ENCODE measurements around the gene NCAM2.

DNA sequence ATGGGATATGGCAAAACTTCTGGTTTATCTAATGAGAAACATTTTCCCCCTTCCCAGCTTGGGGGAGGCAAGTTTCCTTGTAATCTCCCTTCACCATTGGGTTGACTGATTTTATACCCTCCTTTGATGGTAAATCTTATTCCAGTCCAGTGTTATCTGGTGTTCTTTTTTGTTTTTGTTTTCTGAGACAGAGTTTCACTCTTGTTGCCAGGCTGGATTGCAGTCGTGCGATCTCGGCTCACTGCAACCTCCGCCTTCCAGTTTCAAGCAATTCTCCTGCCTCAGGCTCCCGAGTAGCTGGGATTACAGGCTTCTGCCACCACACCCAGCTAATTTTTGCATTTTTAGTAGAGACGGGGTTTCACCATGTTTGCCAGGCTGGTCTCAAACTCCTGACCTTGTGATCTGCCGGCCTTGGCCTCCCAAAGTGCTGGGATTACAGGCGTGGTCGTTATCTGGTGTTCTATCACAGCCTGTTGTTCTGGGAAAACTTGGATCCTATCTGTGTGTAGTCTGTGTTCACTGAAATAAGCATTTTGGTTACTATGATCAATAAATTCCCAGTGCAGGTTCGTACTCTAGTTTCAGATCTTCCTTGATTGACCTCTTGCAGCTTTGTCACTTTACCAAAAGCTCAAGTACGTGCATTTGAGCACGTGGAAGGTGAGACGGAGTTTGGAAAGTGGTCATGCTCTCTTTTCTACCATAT is 281.1 kb downstream of the NCAM2 start:
- TF ChIP-seq, protein P1, sequence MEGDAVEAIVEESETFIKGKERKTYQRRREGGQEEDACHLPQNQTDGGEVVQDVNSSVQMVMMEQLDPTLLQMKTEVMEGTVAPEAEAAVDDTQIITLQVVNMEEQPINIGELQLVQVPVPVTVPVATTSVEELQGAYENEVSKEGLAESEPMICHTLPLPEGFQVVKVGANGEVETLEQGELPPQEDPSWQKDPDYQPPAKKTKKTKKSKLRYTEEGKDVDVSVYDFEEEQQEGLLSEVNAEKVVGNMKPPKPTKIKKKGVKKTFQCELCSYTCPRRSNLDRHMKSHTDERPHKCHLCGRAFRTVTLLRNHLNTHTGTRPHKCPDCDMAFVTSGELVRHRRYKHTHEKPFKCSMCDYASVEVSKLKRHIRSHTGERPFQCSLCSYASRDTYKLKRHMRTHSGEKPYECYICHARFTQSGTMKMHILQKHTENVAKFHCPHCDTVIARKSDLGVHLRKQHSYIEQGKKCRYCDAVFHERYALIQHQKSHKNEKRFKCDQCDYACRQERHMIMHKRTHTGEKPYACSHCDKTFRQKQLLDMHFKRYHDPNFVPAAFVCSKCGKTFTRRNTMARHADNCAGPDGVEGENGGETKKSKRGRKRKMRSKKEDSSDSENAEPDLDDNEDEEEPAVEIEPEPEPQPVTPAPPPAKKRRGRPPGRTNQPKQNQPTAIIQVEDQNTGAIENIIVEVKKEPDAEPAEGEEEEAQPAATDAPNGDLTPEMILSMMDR (IDR thresholded peaks at IDR 0.05; ENCODE audit: control extremely low read depth in 1 of 3, insufficient read depth in 1 of 3, low read depth in 1 of 3, low read length in 3 of 3), result no peak
- TF ChIP-seq EZH2 (IDR thresholded peaks at IDR 0.05; ENCODE audit: low read depth, low read length, severe bottlenecking) (no peak), ASH2L (IDR thresholded peaks at IDR 0.05; ENCODE audit: low read length) (no peak)
